HepG2 (cell line): ENCODE measurements around the gene ZNF644. TPM values are rescaled to one million over a fixed set of nuclear protein-coding genes. Genes with fewer than 3 reads are reported as not detected.

ENCODE experiments used
- GABPB1 ChIP-seq: IDR thresholded peaks from 2 replicates; pipeline ENCODE4 v1.6.1; 2016; ENCODE audit warnings: mild to moderate bottlenecking, missing genetic modification reagents, moderate library complexity, missing compliant biosample characterization
- HES4 ChIP-seq: sonication (generic); formaldehyde crosslinking; IDR thresholded peaks from 2 replicates; pipeline ENCODE4 v1.9.0; 2021; ENCODE audit warnings: mild to moderate bottlenecking, missing genetic modification reagents, borderline replicate concordance
- PCBP1 ChIP-seq: fragments of 200-400 bp; formaldehyde crosslinking; IDR thresholded peaks from 2 replicates; pipeline ENCODE4 v1.6.1; 2017; ENCODE audit warnings: mild to moderate bottlenecking, low read depth, low read length, borderline replicate concordance
- POLR2G ChIP-seq: fragments of 200-400 bp; formaldehyde crosslinking; IDR thresholded peaks from 2 replicates; pipeline ENCODE4 v1.6.1; 2018; ENCODE audit warnings: mild to moderate bottlenecking, low read depth, low read length, moderate library complexity
- PPARG ChIP-seq: conservative IDR thresholded peaks from 2 replicates; pipeline ENCODE4 v1.6.1; 2016; ENCODE audit warnings: missing biosample characterization, missing genetic modification reagents
- ZC3H13 ChIP-seq: sonication (generic); formaldehyde crosslinking; IDR thresholded peaks from 2 replicates; pipeline ENCODE4 v1.8.1; 2023; ENCODE audit warnings: mild to moderate bottlenecking, missing genetic modification reagents, moderate library complexity
- ZSCAN29 ChIP-seq: sonication (generic); formaldehyde crosslinking; conservative IDR thresholded peaks from 2 replicates; pipeline ENCODE4 v1.4.0; 2020; ENCODE audit warnings: mild to moderate bottlenecking, missing genetic modification reagents
- polyA plus RNA-seq, 8 experiments: library from polyadenylated mRNA; depleted of rRNA in 3 of 8; stranded (reverse) in 7 of 8; unstranded in 1 of 8; fragments of >200 nt; fragmentation: Illumina TruSeq in 4 of 8; extraction: Trizol in 4 of 8; gene quantifications; 2 replicates each; pipeline versions ENCODE4 v1.2.1 to v1.2.3, GENCODE V29; 2011 to 2016; ENCODE audit warnings: low read depth in 4 of 8, missing spikeins in 1 of 8, mixed read lengths in 1 of 8; ENCODE audit not compliant: insufficient read depth in 1 of 8
- total RNA-seq, 5 experiments: library from RNA; depleted of rRNA; stranded (reverse); fragments of >200 nt; fragmentation: Illumina TruSeq; extraction: Trizol; gene quantifications; 2 replicates each; pipeline ENCODE4 v1.2.3, GENCODE V29; 2016; ENCODE audit warnings: low read depth in 1 of 5
- TF ChIP-seq, protein P1 (sequence below): sonication (generic); formaldehyde crosslinking; IDR thresholded peaks from 2 replicates; pipeline ENCODE4 v1.9.0; 2021; ENCODE audit warnings: mild to moderate bottlenecking, missing genetic modification reagents
- TF ChIP-seq, protein P2 (sequence below): sonication (generic); formaldehyde crosslinking; IDR thresholded peaks from 2 replicates; pipeline ENCODE4 v1.4.0; 2020; ENCODE audit warnings: low read depth, missing genetic modification reagents
- TF ChIP-seq, protein P3 (sequence below): IDR thresholded peaks from 2 replicates; pipeline ENCODE4 v1.6.1; 2016; ENCODE audit warnings: mild to moderate bottlenecking
- TF ChIP-seq, protein P4 (sequence below): sonication (generic); formaldehyde crosslinking; IDR thresholded peaks from 2 replicates; pipeline ENCODE4 v1.4.0; 2020; ENCODE audit warnings: mild to moderate bottlenecking, missing genetic modification reagents

Gene ZNF644
- total and polyA plus RNA-seq, 2 of the 13 experiments (the other 11 are each of a cell fraction or from before 2014, with no cell fraction given) = 17.7 to 51.7 TPM

DNA sequence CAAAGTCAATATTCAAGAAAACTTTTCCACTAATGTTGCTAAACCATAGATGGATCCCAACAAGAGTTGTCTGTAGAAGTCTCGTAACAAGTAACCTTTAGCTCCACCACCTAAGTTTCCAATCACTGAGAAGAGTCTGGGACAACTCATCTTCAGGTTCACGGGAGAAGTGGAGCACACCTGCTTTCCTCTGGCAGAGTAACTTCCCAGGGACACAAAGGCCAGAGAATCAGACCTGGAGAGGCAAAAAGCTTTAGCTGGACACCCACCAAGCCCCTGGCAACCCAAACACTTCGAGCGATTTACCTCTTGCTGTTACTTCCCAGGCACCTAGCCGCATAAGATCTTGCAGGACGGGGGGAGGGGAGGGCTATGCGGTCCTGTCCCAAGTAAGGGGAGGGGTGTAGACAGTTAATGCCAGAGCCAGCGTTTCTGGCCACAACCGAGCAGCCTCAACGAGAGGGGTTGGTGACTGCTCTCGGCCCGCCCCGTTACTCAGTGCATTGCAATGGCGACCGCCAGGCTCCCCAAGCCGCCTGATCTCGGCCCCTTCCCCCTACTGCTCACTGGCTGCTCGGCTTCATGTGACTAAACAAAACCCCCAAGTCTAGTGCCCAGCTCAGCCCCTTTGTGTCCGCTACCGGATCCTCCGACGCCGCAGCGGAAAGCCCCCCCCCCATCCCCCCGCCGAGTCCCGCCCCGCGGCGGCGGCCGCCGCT, 709 bp downstream of the ZNF644 start (continued):
- TF ChIP-seq, protein P1, sequence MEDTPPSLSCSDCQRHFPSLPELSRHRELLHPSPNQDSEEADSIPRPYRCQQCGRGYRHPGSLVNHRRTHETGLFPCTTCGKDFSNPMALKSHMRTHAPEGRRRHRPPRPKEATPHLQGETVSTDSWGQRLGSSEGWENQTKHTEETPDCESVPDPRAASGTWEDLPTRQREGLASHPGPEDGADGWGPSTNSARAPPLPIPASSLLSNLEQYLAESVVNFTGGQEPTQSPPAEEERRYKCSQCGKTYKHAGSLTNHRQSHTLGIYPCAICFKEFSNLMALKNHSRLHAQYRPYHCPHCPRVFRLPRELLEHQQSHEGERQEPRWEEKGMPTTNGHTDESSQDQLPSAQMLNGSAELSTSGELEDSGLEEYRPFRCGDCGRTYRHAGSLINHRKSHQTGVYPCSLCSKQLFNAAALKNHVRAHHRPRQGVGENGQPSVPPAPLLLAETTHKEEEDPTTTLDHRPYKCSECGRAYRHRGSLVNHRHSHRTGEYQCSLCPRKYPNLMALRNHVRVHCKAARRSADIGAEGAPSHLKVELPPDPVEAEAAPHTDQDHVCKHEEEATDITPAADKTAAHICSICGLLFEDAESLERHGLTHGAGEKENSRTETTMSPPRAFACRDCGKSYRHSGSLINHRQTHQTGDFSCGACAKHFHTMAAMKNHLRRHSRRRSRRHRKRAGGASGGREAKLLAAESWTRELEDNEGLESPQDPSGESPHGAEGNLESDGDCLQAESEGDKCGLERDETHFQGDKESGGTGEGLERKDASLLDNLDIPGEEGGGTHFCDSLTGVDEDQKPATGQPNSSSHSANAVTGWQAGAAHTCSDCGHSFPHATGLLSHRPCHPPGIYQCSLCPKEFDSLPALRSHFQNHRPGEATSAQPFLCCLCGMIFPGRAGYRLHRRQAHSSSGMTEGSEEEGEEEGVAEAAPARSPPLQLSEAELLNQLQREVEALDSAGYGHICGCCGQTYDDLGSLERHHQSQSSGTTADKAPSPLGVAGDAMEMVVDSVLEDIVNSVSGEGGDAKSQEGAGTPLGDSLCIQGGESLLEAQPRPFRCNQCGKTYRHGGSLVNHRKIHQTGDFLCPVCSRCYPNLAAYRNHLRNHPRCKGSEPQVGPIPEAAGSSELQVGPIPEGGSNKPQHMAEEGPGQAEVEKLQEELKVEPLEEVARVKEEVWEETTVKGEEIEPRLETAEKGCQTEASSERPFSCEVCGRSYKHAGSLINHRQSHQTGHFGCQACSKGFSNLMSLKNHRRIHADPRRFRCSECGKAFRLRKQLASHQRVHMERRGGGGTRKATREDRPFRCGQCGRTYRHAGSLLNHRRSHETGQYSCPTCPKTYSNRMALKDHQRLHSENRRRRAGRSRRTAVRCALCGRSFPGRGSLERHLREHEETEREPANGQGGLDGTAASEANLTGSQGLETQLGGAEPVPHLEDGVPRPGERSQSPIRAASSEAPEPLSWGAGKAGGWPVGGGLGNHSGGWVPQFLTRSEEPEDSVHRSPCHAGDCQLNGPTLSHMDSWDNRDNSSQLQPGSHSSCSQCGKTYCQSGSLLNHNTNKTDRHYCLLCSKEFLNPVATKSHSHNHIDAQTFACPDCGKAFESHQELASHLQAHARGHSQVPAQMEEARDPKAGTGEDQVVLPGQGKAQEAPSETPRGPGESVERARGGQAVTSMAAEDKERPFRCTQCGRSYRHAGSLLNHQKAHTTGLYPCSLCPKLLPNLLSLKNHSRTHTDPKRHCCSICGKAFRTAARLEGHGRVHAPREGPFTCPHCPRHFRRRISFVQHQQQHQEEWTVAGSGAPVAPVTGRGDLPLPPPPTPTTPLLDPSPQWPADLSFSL (CRISPR knock-in tag) = no peak
- TF ChIP-seq, protein P2, sequence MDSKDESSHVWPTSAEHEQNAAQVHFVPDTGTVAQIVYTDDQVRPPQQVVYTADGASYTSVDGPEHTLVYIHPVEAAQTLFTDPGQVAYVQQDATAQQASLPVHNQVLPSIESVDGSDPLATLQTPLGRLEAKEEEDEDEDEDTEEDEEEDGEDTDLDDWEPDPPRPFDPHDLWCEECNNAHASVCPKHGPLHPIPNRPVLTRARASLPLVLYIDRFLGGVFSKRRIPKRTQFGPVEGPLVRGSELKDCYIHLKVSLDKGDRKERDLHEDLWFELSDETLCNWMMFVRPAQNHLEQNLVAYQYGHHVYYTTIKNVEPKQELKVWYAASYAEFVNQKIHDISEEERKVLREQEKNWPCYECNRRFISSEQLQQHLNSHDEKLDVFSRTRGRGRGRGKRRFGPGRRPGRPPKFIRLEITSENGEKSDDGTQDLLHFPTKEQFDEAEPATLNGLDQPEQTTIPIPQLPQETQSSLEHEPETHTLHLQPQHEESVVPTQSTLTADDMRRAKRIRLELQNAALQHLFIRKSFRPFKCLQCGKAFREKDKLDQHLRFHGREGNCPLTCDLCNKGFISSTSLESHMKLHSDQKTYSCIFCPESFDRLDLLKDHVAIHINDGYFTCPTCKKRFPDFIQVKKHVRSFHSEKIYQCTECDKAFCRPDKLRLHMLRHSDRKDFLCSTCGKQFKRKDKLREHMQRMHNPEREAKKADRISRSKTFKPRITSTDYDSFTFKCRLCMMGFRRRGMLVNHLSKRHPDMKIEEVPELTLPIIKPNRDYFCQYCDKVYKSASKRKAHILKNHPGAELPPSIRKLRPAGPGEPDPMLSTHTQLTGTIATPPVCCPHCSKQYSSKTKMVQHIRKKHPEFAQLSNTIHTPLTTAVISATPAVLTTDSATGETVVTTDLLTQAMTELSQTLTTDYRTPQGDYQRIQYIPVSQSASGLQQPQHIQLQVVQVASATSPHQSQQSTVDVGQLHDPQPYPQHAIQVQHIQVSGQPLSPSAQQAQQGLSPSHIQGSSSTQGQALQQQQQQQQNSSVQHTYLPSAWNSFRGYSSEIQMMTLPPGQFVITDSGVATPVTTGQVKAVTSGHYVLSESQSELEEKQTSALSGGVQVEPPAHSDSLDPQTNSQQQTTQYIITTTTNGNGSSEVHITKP (CRISPR knock-in tag) = no peak
- no peak for TF ChIP-seq ZC3H13 (CRISPR knock-in tag)
- TF ChIP-seq POLR2G = peak; percentile 30; the same call in 1 of the 2 replicates
- TF ChIP-seq, protein P3, sequence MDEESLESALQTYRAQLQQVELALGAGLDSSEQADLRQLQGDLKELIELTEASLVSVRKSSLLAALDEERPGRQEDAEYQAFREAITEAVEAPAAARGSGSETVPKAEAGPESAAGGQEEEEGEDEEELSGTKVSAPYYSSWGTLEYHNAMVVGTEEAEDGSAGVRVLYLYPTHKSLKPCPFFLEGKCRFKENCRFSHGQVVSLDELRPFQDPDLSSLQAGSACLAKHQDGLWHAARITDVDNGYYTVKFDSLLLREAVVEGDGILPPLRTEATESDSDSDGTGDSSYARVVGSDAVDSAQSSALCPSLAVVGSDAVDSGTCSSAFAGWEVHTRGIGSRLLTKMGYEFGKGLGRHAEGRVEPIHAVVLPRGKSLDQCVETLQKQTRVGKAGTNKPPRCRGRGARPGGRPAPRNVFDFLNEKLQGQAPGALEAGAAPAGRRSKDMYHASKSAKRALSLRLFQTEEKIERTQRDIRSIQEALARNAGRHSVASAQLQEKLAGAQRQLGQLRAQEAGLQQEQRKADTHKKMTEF (CRISPR knock-in tag) = no peak
- TF ChIP-seq PCBP1 = peak; percentile 79; the same call in 1 of the 2 replicates
- TF ChIP-seq, protein P4, sequence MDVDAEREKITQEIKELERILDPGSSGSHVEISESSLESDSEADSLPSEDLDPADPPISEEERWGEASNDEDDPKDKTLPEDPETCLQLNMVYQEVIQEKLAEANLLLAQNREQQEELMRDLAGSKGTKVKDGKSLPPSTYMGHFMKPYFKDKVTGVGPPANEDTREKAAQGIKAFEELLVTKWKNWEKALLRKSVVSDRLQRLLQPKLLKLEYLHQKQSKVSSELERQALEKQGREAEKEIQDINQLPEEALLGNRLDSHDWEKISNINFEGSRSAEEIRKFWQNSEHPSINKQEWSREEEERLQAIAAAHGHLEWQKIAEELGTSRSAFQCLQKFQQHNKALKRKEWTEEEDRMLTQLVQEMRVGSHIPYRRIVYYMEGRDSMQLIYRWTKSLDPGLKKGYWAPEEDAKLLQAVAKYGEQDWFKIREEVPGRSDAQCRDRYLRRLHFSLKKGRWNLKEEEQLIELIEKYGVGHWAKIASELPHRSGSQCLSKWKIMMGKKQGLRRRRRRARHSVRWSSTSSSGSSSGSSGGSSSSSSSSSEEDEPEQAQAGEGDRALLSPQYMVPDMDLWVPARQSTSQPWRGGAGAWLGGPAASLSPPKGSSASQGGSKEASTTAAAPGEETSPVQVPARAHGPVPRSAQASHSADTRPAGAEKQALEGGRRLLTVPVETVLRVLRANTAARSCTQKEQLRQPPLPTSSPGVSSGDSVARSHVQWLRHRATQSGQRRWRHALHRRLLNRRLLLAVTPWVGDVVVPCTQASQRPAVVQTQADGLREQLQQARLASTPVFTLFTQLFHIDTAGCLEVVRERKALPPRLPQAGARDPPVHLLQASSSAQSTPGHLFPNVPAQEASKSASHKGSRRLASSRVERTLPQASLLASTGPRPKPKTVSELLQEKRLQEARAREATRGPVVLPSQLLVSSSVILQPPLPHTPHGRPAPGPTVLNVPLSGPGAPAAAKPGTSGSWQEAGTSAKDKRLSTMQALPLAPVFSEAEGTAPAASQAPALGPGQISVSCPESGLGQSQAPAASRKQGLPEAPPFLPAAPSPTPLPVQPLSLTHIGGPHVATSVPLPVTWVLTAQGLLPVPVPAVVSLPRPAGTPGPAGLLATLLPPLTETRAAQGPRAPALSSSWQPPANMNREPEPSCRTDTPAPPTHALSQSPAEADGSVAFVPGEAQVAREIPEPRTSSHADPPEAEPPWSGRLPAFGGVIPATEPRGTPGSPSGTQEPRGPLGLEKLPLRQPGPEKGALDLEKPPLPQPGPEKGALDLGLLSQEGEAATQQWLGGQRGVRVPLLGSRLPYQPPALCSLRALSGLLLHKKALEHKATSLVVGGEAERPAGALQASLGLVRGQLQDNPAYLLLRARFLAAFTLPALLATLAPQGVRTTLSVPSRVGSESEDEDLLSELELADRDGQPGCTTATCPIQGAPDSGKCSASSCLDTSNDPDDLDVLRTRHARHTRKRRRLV (CRISPR knock-in tag) = no peak
- TF ChIP-seq HES4 = no peak
- no peak for TF ChIP-seq PPARG
- TF ChIP-seq GABPB1 = no peak
- TF ChIP-seq ZSCAN29 (CRISPR knock-in tag) = no peak
